Activated T-helper 17 cell treated with anti-CD3 and anti-CD28 coated beads, Interleukin-2, amount 50 U/mL, for 72 hours (primary cell): Measurements from ENCODE around the gene SH3BP2. TPM values are rescaled to one million over a fixed set of nuclear protein-coding genes. Genes with fewer than 3 reads are reported as not detected.

ENCODE experiments used
- ATAC-seq: fragments of 150-1000 bp; cut with Tn5 transposase; replicated peaks from 2 replicates; pipeline ENCODE4 v1.10.0; 2021; ENCODE audit warnings: mild to moderate bottlenecking, moderate library complexity
- H3K27ac Mint-ChIP-seq: one replicate; pipeline ENCODE4 v1.8.0; 2022; ENCODE audit warnings: mixed read lengths
- H3K27me3 Mint-ChIP-seq: one replicate; pipeline ENCODE4 v1.8.0; 2022; ENCODE audit warnings: mixed read lengths
- H3K36me3 Mint-ChIP-seq: one replicate; pipeline ENCODE4 v1.8.0; 2022; ENCODE audit warnings: low read depth, mild to moderate bottlenecking, mixed read lengths
- H3K4me1 Mint-ChIP-seq: one replicate; pipeline ENCODE4 v1.8.0; 2022; ENCODE audit warnings: mixed read lengths
- H3K4me3 Mint-ChIP-seq: one replicate; pipeline ENCODE4 v1.8.0; 2022; ENCODE audit warnings: mild to moderate bottlenecking, mixed read lengths
- H3K9me3 Mint-ChIP-seq: one replicate; pipeline ENCODE4 v1.8.0; 2022; ENCODE audit warnings: mixed read lengths
- total RNA-seq, 2 donors: library from RNA; stranded (reverse); gene quantifications; one replicate each; pipeline ENCODE4 v1.2.3, GENCODE V29; 2022

Gene SH3BP2
- total RNA-seq, 2 donors from 2014 or later: 83.5 to 122 TPM

DNA sequence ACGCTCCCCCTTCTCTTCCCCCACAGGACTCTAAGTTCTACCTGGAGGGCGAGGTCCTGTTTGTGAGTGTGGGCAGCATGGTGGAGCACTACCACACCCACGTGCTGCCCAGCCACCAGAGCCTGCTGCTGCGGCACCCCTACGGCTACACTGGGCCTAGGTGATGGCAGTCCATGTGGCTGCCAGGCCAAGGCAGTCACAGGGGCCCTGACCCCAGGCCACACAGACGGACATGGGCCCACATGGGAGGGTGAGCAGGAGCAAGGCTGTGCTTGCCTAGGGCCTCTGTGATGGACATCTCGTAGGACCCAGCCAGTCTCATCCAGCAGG is 40.8 kb downstream of the SH3BP2 start:
- H3K9me3 Mint-ChIP-seq: no peaks in the 10 kb centered on the region
- no peak overlapping the region for H3K27ac Mint-ChIP-seq
- no peaks in the 10 kb centered on the region for H3K27me3 Mint-ChIP-seq

DNA sequence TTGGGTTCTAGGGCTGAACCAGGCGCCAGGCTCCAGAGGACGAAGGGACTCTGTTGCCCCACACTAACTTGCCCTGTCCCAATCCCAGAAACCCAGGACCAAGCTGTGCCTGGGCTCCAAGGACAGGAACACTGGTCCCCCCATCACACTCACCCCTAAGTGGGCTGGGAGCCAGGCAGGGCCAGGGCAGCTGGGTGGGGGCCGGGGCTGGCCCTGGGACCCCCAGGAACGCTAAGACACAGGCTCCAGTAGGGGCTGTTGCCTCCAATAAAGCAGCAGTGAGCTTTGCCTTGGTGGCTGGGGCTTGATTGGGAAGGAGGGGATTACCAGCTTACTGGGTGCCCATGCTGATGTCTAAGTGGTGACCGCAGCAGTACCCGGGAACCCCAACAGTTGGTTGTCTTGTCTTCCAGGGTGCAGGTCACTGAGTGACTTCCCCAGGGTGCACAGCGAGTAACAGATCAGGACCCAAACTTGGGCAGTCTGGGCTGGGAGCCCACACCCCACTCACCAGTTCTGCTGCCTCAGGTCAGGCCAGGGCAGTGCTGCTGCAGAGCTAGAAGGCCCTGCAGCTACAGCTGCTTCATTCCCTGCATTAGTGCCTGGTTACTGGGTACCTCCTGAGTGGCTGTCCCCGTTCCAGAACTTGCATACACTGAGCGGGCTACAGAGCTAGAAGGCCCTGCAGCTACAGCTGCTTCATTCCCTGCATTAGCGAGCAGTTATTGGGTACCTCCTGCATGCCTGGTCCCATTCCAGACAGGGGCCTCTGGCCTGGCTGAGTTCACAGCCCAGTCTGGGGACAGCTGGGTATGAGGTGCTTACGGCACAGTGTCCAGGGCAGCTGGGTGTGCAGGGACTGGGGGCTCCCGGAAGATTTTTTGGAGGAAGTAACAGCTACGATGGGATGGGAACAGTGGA is 41.4 kb downstream of the SH3BP2 start:
- Mint-ChIP-seq H3K36me3 (peaks cover 42% of the 10 kb centered on the region), H3K4me3 (no peak overlapping the region), H3K27me3 (no peaks in the 10 kb centered on the region), H3K27ac (peak overlapping the region; percentile 74), H3K4me1 (peaks cover 12% of the 10 kb centered on the region), H3K9me3 (no peaks in the 10 kb centered on the region)
- no peak for ATAC-seq

More for the DNA sequence above, 40.8 kb downstream of the SH3BP2 start:
- Mint-ChIP-seq H3K4me1 (peaks cover 12% of the 10 kb centered on the region), H3K36me3 (peaks cover 48% of the 10 kb centered on the region), H3K4me3 (no peak overlapping the region)
- no peak for ATAC-seq

DNA sequence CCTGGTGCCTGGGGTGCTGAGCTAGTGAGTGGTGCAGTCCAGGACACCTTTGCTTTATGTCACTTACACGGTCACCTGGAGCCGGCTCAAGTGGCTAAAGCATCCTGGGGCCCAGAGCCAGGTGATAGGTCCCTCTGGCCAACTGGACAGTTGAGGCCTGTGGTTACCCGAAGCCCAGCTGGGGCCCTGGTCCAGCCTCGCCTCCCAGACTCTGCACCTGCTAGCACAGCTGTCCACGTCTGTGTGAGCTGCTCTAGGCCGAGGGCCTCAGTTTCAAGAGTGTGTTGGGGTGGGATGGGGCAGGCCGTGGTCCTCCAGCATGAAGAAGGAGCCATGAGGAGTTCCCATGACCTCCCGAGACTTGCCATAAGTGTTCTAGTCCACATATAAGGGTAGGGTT is 43.1 kb downstream of the SH3BP2 start:
- Mint-ChIP-seq H3K27ac (no peak overlapping the region), H3K4me1 (peaks cover 12% of the 10 kb centered on the region), H3K27me3 (no peaks in the 10 kb centered on the region), H3K4me3 (no peak overlapping the region), H3K36me3 (peaks cover 26% of the 10 kb centered on the region), H3K9me3 (peaks cover 4% of the 10 kb centered on the region)
- no peak for ATAC-seq

DNA sequence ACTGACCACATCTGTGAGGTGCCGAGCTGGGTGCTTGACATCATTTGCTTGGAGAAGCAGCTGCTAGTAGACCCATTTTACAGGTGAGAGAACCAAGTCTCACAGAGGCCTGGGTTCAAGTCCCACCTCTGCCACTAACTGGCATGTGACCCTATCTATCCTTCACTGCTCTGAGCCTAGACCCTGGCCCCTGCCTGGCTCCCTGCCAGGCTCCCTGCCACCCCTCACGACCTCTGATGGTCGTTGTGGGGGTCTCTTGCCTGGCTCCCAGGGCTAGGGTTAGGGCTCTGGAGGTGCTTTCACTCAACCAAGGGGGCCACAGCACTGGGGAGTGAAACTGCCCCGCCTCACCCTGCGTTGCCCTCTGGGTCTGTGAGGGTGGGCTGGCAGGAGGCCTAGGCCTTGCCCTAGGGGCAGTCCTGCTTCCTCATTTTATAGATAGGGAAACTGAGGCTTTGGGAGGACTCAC is 43.5 kb downstream of the SH3BP2 start:
- H3K4me3 Mint-ChIP-seq: peak overlapping the region; percentile 83
- peaks cover 26% of the 10 kb centered on the region for H3K36me3 Mint-ChIP-seq
- peaks cover 4% of the 10 kb centered on the region for H3K9me3 Mint-ChIP-seq
- no peaks in the 10 kb centered on the region for H3K27me3 Mint-ChIP-seq
- peaks cover 12% of the 10 kb centered on the region for H3K4me1 Mint-ChIP-seq
- no peak for ATAC-seq
- peak overlapping the region; percentile 90 for H3K27ac Mint-ChIP-seq

DNA sequence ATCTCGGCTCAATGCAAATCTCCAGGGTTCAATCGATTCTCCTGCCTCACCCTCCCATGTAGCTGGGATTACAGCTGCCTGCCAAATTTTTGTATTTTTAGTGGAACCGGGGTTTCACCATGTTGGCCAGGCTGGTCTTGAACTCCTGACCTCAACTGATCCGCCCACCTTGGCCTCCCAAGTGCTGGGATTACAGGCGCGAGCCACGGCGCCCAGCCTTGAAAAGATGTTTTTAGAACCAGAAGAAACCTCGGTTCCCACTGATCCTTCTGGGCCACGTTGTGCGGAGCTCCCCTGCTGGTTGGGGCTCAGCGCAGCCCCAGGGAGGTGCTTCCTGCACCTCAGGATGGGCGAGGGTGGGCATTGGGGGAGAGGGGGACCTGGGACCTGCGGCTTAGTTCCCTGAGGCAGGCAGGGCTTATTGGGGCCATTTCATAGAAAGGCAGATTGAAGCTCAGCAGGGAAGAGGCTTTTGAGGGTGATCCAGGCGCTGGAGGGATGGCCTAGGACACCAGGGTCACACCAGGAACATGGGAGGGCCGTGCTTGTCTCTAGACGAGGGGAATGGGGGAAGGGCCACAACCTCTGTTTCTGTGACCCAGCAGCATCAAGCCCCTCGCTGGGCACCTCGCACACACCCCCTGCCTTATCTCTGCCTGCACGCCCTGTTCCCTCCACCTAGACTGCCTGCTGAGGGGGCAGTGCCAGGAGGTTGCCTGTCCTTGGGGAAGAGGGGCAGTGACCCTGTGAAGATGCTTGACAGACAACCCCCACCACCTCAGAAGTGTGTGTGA is 44.4 kb downstream of the SH3BP2 start:
- peak; percentile 10 for ATAC-seq
- H3K9me3 Mint-ChIP-seq: peaks cover 4% of the 10 kb centered on the region
- H3K4me1 Mint-ChIP-seq: peaks cover 12% of the 10 kb centered on the region
- H3K27me3 Mint-ChIP-seq: no peaks in the 10 kb centered on the region
- H3K4me3 Mint-ChIP-seq: peak overlapping the region; percentile 83
- H3K36me3 Mint-ChIP-seq: peaks cover 19% of the 10 kb centered on the region
- H3K27ac Mint-ChIP-seq: peak overlapping the region; percentile 90

DNA sequence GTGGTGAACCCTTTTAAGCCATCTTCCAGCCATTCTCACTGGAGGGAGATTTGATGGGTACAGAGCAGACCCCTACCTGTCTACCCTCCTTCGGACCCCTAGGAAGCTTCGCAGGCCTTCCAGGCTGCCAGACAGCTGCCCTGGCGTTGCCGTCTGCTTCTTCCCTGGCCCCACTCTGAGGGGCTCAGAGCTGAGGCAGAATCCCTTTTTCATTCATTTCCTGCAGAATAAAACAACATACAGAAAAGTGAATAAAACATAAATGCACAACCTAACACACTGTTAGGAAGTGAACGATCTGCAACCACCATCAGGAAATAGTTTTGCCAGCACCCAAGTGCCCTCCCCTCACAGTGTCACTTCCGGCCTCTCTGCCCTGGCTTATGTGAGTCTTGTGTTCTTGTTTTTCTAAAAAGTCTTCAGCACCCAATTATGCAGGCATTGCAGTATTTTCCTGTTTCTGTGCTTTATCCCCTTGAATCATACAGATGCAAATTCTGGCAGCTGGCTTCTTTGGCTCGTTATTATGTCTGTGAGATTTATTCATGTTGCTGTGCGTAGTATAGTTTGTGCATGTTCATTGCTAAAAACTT is 45.1 kb downstream of the SH3BP2 start:
- peaks cover 4% of the 10 kb centered on the region for H3K9me3 Mint-ChIP-seq
- H3K27ac Mint-ChIP-seq: peak overlapping the region; percentile 90
- H3K4me3 Mint-ChIP-seq: peak overlapping the region; percentile 83
- H3K27me3 Mint-ChIP-seq: no peaks in the 10 kb centered on the region
- peaks cover 13% of the 10 kb centered on the region for H3K36me3 Mint-ChIP-seq
- peak; percentile 85 for ATAC-seq
- peaks cover 12% of the 10 kb centered on the region for H3K4me1 Mint-ChIP-seq

DNA sequence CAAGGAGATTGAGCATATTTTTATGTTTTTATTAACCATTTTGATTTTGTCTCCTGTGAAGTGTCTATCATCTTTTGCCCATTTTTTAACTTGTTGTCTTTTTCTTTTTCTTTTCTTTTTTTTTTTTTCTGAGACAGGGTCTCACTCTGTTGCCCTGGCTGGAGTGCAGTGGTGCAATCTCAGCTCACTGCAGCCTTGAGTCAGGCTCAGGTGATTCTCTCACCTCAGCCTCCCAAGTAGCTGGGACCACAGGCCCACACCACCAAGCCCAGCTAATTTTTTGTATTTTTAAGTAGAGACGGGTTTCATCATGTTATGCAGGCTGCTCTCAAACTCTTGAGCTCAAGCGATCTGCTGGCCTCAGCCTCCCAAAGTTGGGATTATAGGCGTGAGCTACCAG is 46.2 kb downstream of the SH3BP2 start:
- Mint-ChIP-seq H3K4me3 (peak overlapping the region; percentile 83), H3K9me3 (peaks cover 4% of the 10 kb centered on the region), H3K27ac (peak overlapping the region; percentile 90), H3K4me1 (peaks cover 12% of the 10 kb centered on the region), H3K36me3 (peaks cover 4% of the 10 kb centered on the region), H3K27me3 (no peaks in the 10 kb centered on the region)
- no peak for ATAC-seq

DNA sequence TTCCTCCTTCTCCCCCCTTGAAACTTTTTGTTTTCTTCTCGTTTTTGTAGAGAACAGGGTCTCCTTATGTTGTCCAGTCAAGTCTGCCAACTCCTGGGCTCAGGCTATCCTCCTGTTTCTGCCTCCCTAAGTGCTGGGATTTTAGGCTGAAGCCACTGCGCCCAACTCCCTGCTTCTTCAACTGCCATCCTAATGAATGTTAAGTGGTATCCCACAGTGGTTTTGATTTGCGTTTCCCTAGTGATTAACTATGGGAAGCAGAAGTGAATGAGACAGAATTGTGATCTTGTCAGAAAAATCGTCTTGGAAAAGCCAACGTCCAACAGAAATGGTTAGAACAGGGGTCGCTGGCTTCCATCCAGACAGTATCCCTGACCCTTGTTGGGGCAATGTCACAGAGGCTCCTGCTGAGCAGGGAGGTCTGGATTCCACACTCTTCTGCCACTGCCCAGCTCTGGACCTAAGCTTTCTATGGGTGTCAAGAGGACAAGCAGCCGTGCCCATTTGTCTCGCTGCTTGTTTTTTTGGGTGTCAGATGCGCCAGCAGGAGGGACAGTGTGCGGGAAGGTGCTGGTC is 49.9 kb downstream of the SH3BP2 start:
- H3K9me3 Mint-ChIP-seq: peaks cover 4% of the 10 kb centered on the region

DNA sequence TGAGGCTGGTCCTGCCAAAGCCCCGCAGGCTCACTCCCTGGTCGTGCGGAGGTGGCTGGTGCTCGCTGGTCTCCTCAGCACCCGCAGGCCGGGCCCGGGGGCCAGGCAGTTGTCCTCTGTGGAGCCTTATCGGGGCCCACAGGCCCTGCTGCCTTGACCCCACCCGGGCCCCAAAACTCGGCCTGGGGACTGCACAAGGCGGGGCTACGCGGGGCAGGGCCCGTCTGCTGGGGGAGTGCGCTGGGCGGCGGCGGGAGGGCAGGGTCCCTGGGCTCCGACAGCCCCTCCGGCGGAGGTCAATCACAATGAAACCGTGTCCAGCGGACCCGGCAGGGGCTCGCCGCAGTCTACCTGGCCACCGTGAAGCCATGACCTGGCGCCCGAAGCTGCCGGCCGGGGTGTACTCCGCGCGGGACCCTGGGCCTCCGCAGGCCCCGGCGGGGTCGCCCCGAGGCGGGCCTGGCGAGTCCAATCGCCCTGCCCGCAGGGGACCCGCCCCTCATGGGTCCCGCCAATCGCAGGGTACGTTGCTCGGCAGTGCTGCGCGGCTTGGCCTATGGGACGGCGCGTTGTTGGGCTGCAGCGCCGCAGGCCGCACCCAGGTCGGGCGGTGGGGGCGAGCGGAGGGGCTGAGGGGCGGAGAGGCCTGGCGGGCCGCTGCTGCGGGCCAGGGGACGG is 50.5 kb downstream of the SH3BP2 start, which contains the start of gene ADD1:
TSS of gene ADD1 (plus strand) at position 582 of the 678 bp plus-strand sequence. CDS start 32,072 bp downstream, outside the sequence.
- peak; percentile 88 for ATAC-seq
- Mint-ChIP-seq H3K27me3 (no peaks in the 10 kb centered on the region), H3K9me3 (peaks cover 4% of the 10 kb centered on the region), H3K4me3 (peak within 1 kb of the TSS; percentile 95), H3K4me1 (peaks cover 31% of the 10 kb centered on the region), H3K36me3 (peaks cover 29% of the 10 kb centered on the region), H3K27ac (peak within 1 kb of the TSS; percentile 94)

More for the DNA sequence above, 49.9 kb downstream of the SH3BP2 start:
- peaks cover 36% of the 10 kb centered on the region for H3K4me1 Mint-ChIP-seq
- H3K27me3 Mint-ChIP-seq: no peaks in the 10 kb centered on the region
- H3K27ac Mint-ChIP-seq: peak overlapping the region; percentile 94
- H3K4me3 Mint-ChIP-seq: peak overlapping the region; percentile 95
- no peak for ATAC-seq
- peaks cover 33% of the 10 kb centered on the region for H3K36me3 Mint-ChIP-seq

DNA sequence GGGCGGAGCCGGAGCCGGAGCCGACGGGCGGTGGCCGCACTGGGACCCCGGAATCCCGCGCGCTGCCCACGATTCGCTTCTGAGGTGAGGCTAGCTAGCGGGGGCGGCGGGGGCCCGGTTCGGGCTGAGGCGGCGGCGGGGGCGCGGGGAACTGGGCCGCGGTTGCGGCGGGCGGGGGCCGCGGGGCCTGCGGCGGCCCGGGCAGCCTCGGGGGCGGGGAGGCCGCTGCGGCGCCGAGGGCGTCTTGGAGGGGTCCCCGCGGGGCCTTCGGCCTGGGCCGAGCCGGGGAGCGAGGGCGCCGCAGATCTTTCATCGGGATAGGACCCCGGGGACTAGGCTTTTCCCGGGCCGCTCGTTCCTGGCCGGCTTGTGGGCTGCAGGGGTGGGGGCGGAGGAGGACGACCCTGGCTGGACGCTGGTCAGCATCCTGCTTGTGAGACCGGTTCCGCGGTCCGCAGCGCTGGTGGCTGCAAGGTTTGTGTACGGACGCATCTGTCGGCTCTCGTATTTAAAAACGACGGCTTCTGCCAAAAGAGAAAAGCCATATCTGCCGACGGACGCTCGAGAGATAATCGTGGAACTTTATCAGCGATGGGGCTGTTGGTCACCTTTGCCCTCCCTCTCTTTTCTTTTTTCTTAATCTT is 51.2 kb downstream of the SH3BP2 start:
- peaks cover 29% of the 10 kb centered on the region for H3K36me3 Mint-ChIP-seq
- H3K27me3 Mint-ChIP-seq: no peaks in the 10 kb centered on the region
- ATAC-seq: peak; percentile 23
- peak overlapping the region; percentile 95 for H3K4me3 Mint-ChIP-seq
- H3K27ac Mint-ChIP-seq: peak overlapping the region; percentile 94
- H3K9me3 Mint-ChIP-seq: peaks cover 4% of the 10 kb centered on the region
- H3K4me1 Mint-ChIP-seq: peaks cover 30% of the 10 kb centered on the region

DNA sequence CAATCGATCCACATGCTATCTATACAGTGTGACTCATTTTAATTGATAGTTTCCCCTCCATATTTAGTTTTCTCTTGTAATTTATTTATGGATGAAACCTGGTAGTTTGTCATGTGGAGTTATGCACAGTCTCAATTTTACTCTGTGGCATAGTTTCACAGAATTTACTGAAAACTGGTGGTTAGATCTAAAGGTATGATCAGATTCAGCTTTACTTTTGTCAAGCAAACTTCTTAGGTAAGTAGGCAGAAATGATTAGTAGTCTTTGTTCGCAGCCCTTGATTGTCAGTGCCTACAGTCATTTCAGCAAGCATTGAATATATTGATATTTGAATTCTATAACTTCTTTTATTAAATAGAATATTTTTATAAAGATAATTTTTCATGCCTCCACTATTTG is 53.3 kb downstream of the SH3BP2 start:
- peak overlapping the region; percentile 94 for H3K27ac Mint-ChIP-seq
- ATAC-seq: peak; percentile 38
- H3K27me3 Mint-ChIP-seq: no peaks in the 10 kb centered on the region
- H3K36me3 Mint-ChIP-seq: peaks cover 29% of the 10 kb centered on the region
- H3K4me3 Mint-ChIP-seq: peak overlapping the region; percentile 95
- peaks cover 46% of the 10 kb centered on the region for H3K4me1 Mint-ChIP-seq
- no peaks in the 10 kb centered on the region for H3K9me3 Mint-ChIP-seq

DNA sequence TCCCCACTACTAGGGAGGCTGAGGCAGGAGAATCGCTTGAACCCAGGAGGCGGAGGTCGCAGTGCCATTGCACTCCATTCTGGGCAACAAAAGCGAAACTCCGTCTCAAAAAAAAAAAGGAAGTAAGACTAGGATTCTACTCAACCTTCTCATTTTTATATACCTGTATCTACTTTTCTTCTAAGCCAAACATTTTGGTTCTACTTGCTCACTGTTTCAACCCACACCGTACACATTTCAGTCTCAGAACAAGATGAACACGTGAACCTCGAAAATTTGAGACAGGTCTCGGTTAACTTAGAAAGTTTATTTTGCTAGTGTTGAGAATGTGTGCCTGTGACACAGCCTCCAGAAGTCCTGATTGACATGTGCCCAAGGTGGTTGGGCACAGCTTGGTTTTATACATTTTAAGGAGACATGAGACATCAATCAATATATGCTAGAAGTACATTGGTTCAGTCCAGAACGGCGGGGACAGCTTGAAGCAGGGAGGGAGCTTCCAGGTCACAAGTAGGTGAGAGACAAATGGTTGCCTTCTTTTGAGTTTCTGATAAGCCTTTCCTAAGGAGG is 54.5 kb downstream of the SH3BP2 start:
- Mint-ChIP-seq H3K27ac (peak overlapping the region; percentile 21), H3K36me3 (peaks cover 30% of the 10 kb centered on the region), H3K9me3 (no peaks in the 10 kb centered on the region), H3K4me3 (peak overlapping the region; percentile 28), H3K4me1 (peaks cover 48% of the 10 kb centered on the region), H3K27me3 (no peaks in the 10 kb centered on the region)
- no peak for ATAC-seq

DNA sequence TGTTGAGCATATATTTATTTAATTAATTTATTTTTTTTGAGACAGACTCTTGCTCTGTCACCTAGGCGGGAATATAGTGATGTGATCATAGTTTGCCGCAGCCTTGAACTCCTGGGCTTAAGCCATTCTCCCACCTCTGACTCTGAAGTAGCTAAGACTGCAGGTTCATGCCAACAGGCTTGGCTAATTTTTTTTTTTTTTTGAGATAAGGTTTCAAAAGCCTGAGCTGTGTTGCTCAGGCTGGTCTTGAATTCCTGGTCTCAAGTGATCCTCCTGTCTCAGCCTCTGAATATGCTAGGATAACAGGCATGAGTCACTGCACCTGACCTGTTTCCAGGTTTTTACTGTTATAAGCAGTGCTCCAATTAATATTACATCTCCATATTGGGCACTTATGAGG is 55.6 kb downstream of the SH3BP2 start:
- Mint-ChIP-seq H3K27ac (no peak overlapping the region), H3K9me3 (no peaks in the 10 kb centered on the region), H3K27me3 (no peaks in the 10 kb centered on the region), H3K4me1 (peaks cover 48% of the 10 kb centered on the region), H3K36me3 (peaks cover 38% of the 10 kb centered on the region), H3K4me3 (no peak overlapping the region)
- ATAC-seq: no peak
